Caki2 (cell line): ENCODE results near the gene FNBP1. TPM values are rescaled to one million over a fixed set of nuclear protein-coding genes. Genes with fewer than 3 reads are reported as not detected.

ENCODE experiments used
- DNase-seq: peaks from one replicate; pipeline ENCODE4 v3.0.0-alpha.2; 2015; ENCODE audit warnings: low read depth
- in situ Hi-C: cut with HindIII; loops from 2 replicates; pipeline ENCODE4 v1.10.0; 2016; ENCODE audit warnings: low sequenced_read_pairs, low pct_unique_long_range_greater_than_20kb, mixed read lengths
- total RNA-seq: library from RNA; depleted of rRNA; stranded (reverse); fragments of >200 nt; shearing (Covaris generic); gene quantifications from 2 replicates; pipeline ENCODE4 v1.2.3, GENCODE V29; 2014; ENCODE audit warnings: low replicate concordance

The FNBP1 gene
- total RNA-seq, 1 experiment from 2014 or later: 103 TPM

GRCh38 chr9:129876815-129877214, 166.2 kb downstream of the FNBP1 start:
- in situ Hi-C loops: no loop called here
- DNase-seq: no peak

GRCh38 chr9:129875687-129876395, 167.1 kb downstream of the FNBP1 start:
- in situ Hi-C loops: no loop called here

GRCh38 chr9:129875181-129875611, 167.8 kb downstream of the FNBP1 start:
- in situ Hi-C loops: no loop called here
- no peak for DNase-seq

More at GRCh38 chr9:129875687-129876395, 167.1 kb downstream of the FNBP1 start:
- no peak for DNase-seq

GRCh38 chr9:129874261-129875101, 168.5 kb downstream of the FNBP1 start:
- DNase-seq: no peak
- in situ Hi-C loops: no loop called here

GRCh38 chr9:129873563-129874190, 169.3 kb downstream of the FNBP1 start:
- in situ Hi-C loops: no loop called here

GRCh38 chr9:129871046-129871445, 171.9 kb downstream of the FNBP1 start:
- in situ Hi-C loops: no loop called here
- DNase-seq: no peak

More at GRCh38 chr9:129873563-129874190, 169.3 kb downstream of the FNBP1 start:
- no peak for DNase-seq

- in situ Hi-C loops: no loop called here
- DNase-seq: no peak
These were observed 173.1 kb downstream of the FNBP1 start for GRCh38 chr9:129869585-129870501.

- in situ Hi-C loops: no loop called here
- DNase-seq: no peak
These were observed 174.0 kb downstream of the FNBP1 start for GRCh38 chr9:129868872-129869486.

GRCh38 chr9:129868023-129868871, 174.7 kb downstream of the FNBP1 start:
- DNase-seq: no peak
- in situ Hi-C loops: no loop called here

- in situ Hi-C loops: no loop called here
- no peak for DNase-seq
These were observed 175.6 kb downstream of the FNBP1 start for GRCh38 chr9:129867136-129868022.

- DNase-seq: no peak
- in situ Hi-C loops: no loop called here
These were observed 176.4 kb downstream of the FNBP1 start for GRCh38 chr9:129866394-129867135.

- in situ Hi-C loops: no loop called here
- DNase-seq: no peak
These were observed 177.2 kb downstream of the FNBP1 start for GRCh38 chr9:129865668-129866320.

- DNase-seq: no peak
- in situ Hi-C loops: no loop called here
These were observed 177.9 kb downstream of the FNBP1 start for GRCh38 chr9:129864991-129865647.

GRCh38 chr9:129863059-129863690, 179.8 kb downstream of the FNBP1 start:
- in situ Hi-C loops: no loop called here
- no peak for DNase-seq
